Uterus (tissue), 4 donors: ENCODE results near the gene PTPN12. TPM values are rescaled to one million over a fixed set of nuclear protein-coding genes. Genes with fewer than 3 reads are reported as not detected.

Experiments used
- DNase-seq, 2 donors: peaks; one replicate each; pipeline ENCODE4 v3.0.0-alpha.2; 2019 to 2020
- H3K27ac ChIP-seq, 2 donors: fragments of 200-600 bp; sonication (generic); 1 replicate in 1 of 2; 2 replicates in 1 of 2; pipeline ENCODE4 v1.5.1; 2016 to 2018
- H3K27me3 ChIP-seq, 2 donors: fragments of 200-600 bp; sonication (generic); one replicate each; pipeline ENCODE4 v1.5.1; 2018 to 2019; ENCODE audit warnings: control low read depth in 1 of 2
- H3K36me3 ChIP-seq, 2 donors: fragments of 200-600 bp; sonication (generic); one replicate each; pipeline ENCODE4 v1.5.1; 2019; ENCODE audit warnings: control low read depth in 1 of 2
- H3K4me1 ChIP-seq, 2 donors: fragments of 200-600 bp; sonication (generic); one replicate each; pipeline ENCODE4 v1.5.1; 2018 to 2019; ENCODE audit warnings: control low read depth in 1 of 2
- H3K4me3 ChIP-seq, 2 donors: fragments of 200-600 bp; sonication (generic); 1 replicate in 1 of 2; 2 replicates in 1 of 2; pipeline ENCODE4 v1.5.1; 2018 to 2019; ENCODE audit warnings: mild to moderate bottlenecking in 1 of 2
- H3K9me3 ChIP-seq, 2 donors: fragments of 200-600 bp; sonication (generic); one replicate each; pipeline ENCODE4 v1.5.1; 2019; ENCODE audit warnings: control low read depth in 1 of 2
- CTCF ChIP-seq, 4 experiments: fragments of 200-600 bp in 2 of 4; fragments of 450-650 bp in 2 of 4; sonication (generic) in 2 of 4; IDR thresholded peaks; one replicate each; pipeline ENCODE4 v1.5.1; 2016 to 2019; ENCODE audit warnings: antibody characterized with exemption in 4 of 4, mild to moderate bottlenecking in 2 of 4, moderate library complexity in 1 of 4
- POLR2A ChIP-seq, 2 donors: fragments of 450-650 bp; IDR thresholded peaks; one replicate each; pipeline ENCODE4 v1.6.1; 2016; ENCODE audit warnings: antibody characterized with exemption in 2 of 2, mild to moderate bottlenecking in 1 of 2, moderate library complexity in 1 of 2
- intact Hi-C: fragments of 100-400 bp; cut with DNase I; formaldehyde crosslinking; loops from one replicate; pipeline ENCODE4 v1.15.1; 2023; ENCODE audit warnings: low total_unique reads
- total RNA-seq, 4 donors: library from RNA; depleted of rRNA in 3 of 4; stranded (reverse); fragments of >200 nt in 3 of 4; gene quantifications; one replicate each; pipeline versions ENCODE4 v1.1.0 to v1.2.4, GENCODE V29; 2014 to 2023
- donor health status: DM: yes; HTN: yes; CAD: no.

PTPN12 gene
- total RNA-seq, 4 donors from 2014 or later, result 52.0 to 123 (median 96.5) TPM

- Histone ChIP-seq H3K4me1 (no peaks in the 10 kb centered on the region), H3K27me3 (no peaks in the 10 kb centered on the region), H3K27ac (no peak overlapping the region), H3K4me3 (no peak overlapping the region), H3K36me3 (no peaks in the 10 kb centered on the region), H3K9me3 (no peaks in the 10 kb centered on the region)
- TF ChIP-seq POLR2A (IDR thresholded peaks at IDR 0.05) (no peak), CTCF (IDR thresholded peaks at IDR 0.05) (no peak)
- no peak for DNase-seq
- intact Hi-C loops, result no loop called here
Observed at GRCh38 chr7:77524731-77525130, 12.4 kb upstream of the PTPN12 start.

GRCh38 chr7:77525231-77525630 is 11.9 kb upstream of the PTPN12 start:
- intact Hi-C loops, result no loop called here
- TF ChIP-seq CTCF (IDR thresholded peaks at IDR 0.05) (no peak), POLR2A (IDR thresholded peaks at IDR 0.05) (no peak)
- DNase-seq, result no peak

GRCh38 chr7:77528368-77528767 is 8.7 kb upstream of the PTPN12 start:
- no peak overlapping the region for H3K27ac ChIP-seq
- intact Hi-C loops, result no loop called here
- TF ChIP-seq CTCF (IDR thresholded peaks at IDR 0.05) (no peak), POLR2A (IDR thresholded peaks at IDR 0.05) (no peak)

More at GRCh38 chr7:77525231-77525630, 11.9 kb upstream of the PTPN12 start:
- Histone ChIP-seq H3K36me3 (no peaks in the 10 kb centered on the region), H3K4me1 (no peaks in the 10 kb centered on the region), H3K4me3 (no peak overlapping the region), H3K9me3 (no peaks in the 10 kb centered on the region), H3K27ac (no peak overlapping the region), H3K27me3 (no peaks in the 10 kb centered on the region)

GRCh38 chr7:77529279-77529678 is 7.8 kb upstream of the PTPN12 start:
- Histone ChIP-seq H3K9me3 (no peaks in the 10 kb centered on the region), H3K4me1 (no peaks in the 10 kb centered on the region), H3K36me3 (no peaks in the 10 kb centered on the region), H3K27ac (no peak overlapping the region), H3K4me3 (no peak overlapping the region), H3K27me3 (no peaks in the 10 kb centered on the region)
- no peak for DNase-seq
- intact Hi-C loops, result no loop called here
- TF ChIP-seq CTCF (IDR thresholded peaks at IDR 0.05) (no peak), POLR2A (IDR thresholded peaks at IDR 0.05) (no peak)

More at GRCh38 chr7:77528368-77528767, 8.7 kb upstream of the PTPN12 start:
- no peaks in the 10 kb centered on the region for H3K27me3 ChIP-seq
- H3K4me1 ChIP-seq, result no peaks in the 10 kb centered on the region
- H3K36me3 ChIP-seq, result no peaks in the 10 kb centered on the region
- no peak for DNase-seq
- no peak overlapping the region for H3K4me3 ChIP-seq
- H3K9me3 ChIP-seq, result no peaks in the 10 kb centered on the region

GRCh38 chr7:77531038-77531437 is 6.1 kb upstream of the PTPN12 start:
- intact Hi-C loops, result no loop called here
- H3K36me3 ChIP-seq, result no peaks in the 10 kb centered on the region
- H3K27ac ChIP-seq, result no peak overlapping the region
- no peak for DNase-seq
- no peak overlapping the region for H3K4me3 ChIP-seq
- TF ChIP-seq POLR2A (IDR thresholded peaks at IDR 0.05) (no peak), CTCF (IDR thresholded peaks at IDR 0.05) (no peak)
- no peaks in the 10 kb centered on the region for H3K4me1 ChIP-seq
- no peaks in the 10 kb centered on the region for H3K9me3 ChIP-seq
- no peaks in the 10 kb centered on the region for H3K27me3 ChIP-seq
